Transverse colon (tissue), 3 donors: ENCODE data around the gene VRK2.

ENCODE experiments used
- CTCF ChIP-seq, 5 experiments: fragments of 200-600 bp in 3 of 5; fragments of 450-650 bp in 2 of 5; sonication (generic) in 3 of 5; IDR thresholded peaks; 1 replicate in 2 of 5; 2 replicates in 3 of 5; pipeline ENCODE4 v1.5.1; 2016 to 2017; ENCODE audit warnings: antibody characterized with exemption in 5 of 5, inconsistent platforms in 3 of 5, mild to moderate bottlenecking in 2 of 5, moderate library complexity in 1 of 5
- EP300 ChIP-seq: sonication (generic); formaldehyde crosslinking; IDR thresholded peaks from one replicate; pipeline ENCODE4 v1.6.1; 2017; ENCODE audit warnings: antibody characterized with exemption, low read depth
- POLR2A ChIP-seq: fragments of 450-650 bp; IDR thresholded peaks from one replicate; pipeline ENCODE4 v1.6.1; 2016; ENCODE audit warnings: antibody characterized with exemption, mild to moderate bottlenecking, moderate library complexity

GRCh38 chr2:58065248-58065647, 18.6 kb downstream of the VRK2 start:
- TF ChIP-seq EP300 (no peak), CTCF (IDR thresholded peaks at IDR 0.05) (no peak), POLR2A (no peak)
